Hematopoietic multipotent progenitor cell (in vitro differentiated cells): Measurements from ENCODE around the gene ADGRF1. TPM values are rescaled to one million over a fixed set of nuclear protein-coding genes. Genes with fewer than 3 reads are reported as not detected.
"Not testable (repeated sequence)": the region's sequence is repeated elsewhere in the genome, so short reads cannot be mapped to it uniquely, and the experiment has no call there.

Experiments
- DNase-seq, 3 donors: peaks; one replicate each; pipeline ENCODE4 v3.0.0-alpha.2; 2011 to 2015; ENCODE audit warnings: low read depth in 2 of 3, low spot score in 2 of 3
- total RNA-seq: library from RNA; depleted of rRNA; stranded (reverse); fragments of >200 nt; gene quantifications from one replicate; pipeline ENCODE4 v1.2.3, GENCODE V29; 2012

ADGRF1 gene
- 0.27 TPM for total RNA-seq

DNA sequence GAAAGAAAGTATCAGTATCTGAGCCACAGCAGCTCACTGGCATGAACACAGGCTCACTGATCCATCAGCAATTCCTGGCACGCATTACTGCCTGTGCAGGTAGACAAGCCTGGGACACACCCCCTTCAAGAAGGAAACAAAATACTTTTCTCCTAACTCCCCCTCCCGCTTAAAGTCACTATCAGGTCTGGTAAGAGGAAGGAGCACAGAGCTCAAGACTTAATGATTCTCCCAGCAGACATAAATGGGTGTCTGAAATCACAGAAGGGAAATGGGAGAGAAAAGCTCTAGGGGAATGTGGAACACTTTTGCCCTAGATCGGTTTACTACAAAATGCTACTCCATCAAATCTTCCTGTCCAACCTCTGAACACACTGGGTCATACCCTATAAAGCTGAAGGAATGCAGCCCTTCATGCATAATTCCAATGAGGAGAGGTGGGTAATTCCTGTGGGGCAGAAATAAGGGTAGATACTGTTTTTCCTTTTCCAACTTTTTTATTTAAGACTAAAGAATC, at the start of gene ADGRF1:
Gene ADGRF1, minus strand, starts transcription at position 58 of the 517 bp plus-strand sequence. CDS start 13,271 bp downstream, outside the sequence.
- DNase-seq: no peak

GRCh38 chr6:47090881-47091280, 48.7 kb upstream of the ADGRF1 start:
- no peak for DNase-seq

DNA sequence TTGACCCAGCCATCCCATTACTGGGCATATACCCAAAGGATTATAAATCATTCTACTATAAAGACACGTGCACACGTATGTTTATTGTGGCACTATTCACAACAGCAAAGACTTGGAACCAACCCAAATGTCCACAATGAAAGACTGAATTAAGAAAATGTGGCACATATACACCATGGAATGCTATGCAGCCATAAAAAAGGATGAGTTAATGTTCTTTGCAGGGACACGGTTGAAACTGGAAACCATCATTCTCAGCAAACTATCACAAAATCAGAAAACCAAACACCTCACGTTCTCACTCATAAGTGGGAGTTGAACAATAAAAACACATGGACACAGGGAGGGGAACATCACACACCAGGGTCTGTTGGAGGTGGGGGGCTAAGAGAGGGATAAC, 47.3 kb upstream of the ADGRF1 start:
- not testable (repeated sequence) for DNase-seq

DNA sequence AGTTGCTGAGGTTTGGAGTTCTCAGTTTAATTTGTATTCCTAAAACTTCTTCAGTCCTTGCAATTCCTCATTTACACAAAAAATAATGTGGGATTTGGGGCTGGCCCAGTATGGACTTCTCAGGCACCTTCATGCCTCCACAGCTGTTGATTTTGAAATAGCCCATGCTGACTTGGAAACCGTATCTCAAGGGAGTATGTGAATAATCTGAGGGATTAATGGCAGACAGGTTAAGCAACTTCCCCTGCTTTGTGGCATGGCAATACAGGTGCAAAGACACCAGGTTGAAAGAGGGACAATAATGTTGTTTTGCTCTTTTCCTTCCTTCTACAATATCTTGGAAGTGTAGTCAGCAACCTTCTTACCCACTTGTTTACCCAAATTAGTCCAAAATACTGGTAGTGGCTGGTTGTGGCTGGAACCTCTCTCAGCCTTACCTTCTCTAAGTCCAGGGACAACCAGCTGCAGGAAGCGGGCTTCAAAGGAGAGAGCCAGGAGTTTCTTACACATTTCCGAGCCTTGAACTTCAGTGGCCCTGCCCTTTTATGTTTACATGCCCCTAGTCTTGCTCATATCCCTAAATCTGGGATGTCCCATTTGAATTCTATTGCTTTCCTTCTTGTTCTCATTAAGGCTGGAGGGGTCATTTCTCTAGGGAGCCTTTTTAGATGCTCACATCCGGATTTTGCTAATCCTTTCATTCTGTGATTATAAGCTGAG, 44.1 kb upstream of the ADGRF1 start:
- DNase-seq: no peak

- no peak for DNase-seq
Measured at GRCh38 chr6:47084610-47085009, 42.5 kb upstream of the ADGRF1 start.

- DNase-seq: peak in 1 of 3 donors; percentile 37
Measured at GRCh38 chr6:47083586-47084047, 41.5 kb upstream of the ADGRF1 start.

- no peak for DNase-seq
Measured at GRCh38 chr6:47080083-47080596, 38.0 kb upstream of the ADGRF1 start.

- no peak for DNase-seq
Measured at GRCh38 chr6:47079638-47080037, 37.5 kb upstream of the ADGRF1 start.

GRCh38 chr6:47078991-47079390, 36.9 kb upstream of the ADGRF1 start:
- DNase-seq: no peak

- peak in 2 of 3 donors; percentile 48 to 84 for DNase-seq
Measured at GRCh38 chr6:47076422-47077344, 34.6 kb upstream of the ADGRF1 start.

GRCh38 chr6:47075741-47076421, 33.7 kb upstream of the ADGRF1 start:
- no peak for DNase-seq

- no peak for DNase-seq
Measured at GRCh38 chr6:47075168-47075567, 33.0 kb upstream of the ADGRF1 start.

GRCh38 chr6:47073125-47074110, 31.3 kb upstream of the ADGRF1 start:
- peak in 1 of 3 donors; percentile 19 for DNase-seq

- DNase-seq: no peak
Measured at GRCh38 chr6:47072667-47073066, 30.5 kb upstream of the ADGRF1 start.

GRCh38 chr6:47071681-47072080, 29.5 kb upstream of the ADGRF1 start:
- no peak for DNase-seq

DNA sequence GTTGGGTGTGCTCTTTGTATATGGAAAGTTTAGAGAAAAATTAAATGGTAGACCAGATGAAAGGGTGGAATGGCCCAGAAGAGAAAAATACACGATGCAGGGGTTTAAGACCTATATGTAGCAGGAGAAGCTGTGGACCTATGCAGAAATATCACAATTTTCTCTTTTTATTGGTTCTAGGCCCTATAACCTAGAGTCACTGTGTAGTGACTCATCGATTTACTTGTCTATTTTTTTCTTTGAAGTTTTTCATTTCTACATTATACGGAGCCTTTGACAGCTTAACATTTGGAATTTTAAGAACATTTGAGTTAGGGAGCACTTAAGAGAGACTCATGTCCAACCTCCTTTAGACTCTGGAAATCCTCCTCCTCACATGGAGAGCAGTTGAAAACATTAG, 28.3 kb upstream of the ADGRF1 start:
- DNase-seq: no peak

- DNase-seq: no peak
Measured at GRCh38 chr6:47069156-47069555, 27.0 kb upstream of the ADGRF1 start.

DNA sequence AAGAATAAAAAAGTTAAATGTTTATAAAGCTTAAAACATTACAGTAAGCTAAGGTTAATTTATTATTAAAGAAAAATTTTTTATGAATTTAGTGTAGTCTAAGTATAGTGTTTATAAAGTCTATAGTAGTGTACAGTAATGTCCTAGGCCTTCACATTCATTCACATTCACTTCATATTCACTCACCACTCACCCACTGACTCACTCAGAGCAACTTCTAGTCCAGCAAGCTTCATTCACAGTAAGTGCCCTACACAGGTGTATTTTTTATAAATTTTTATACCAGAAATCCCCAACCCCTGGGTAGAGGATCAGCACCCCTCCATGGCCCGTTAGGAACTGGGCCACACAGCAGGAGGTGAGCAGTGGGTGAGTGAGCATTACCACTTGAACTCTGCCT, 24.3 kb upstream of the ADGRF1 start:
- no peak for DNase-seq

DNA sequence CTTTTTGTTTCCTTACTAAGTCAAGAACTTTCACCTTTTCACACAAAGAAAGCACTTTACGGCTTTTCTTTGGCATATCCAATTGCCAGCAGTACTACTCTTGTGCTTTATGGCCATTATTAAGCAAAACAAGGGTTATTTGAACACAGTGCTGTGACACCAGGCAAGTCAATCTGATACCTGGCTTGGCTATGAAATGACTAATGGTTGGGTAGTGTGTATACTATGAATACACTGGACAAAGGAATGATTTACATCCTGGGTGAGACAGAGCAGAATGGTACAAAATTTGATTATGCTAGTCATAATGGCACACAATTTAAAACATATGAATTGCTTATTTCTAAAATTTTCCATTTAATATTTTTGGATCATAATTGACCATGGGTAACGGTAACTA, 22.1 kb upstream of the ADGRF1 start:
- DNase-seq: no peak
